Activated naive CD4-positive, alpha-beta T cell treated with Interleukin-2 at 50 U/mL for 16 hours (primary cell): ENCODE measurements around the gene ZBTB7C.
"Not testable (repeated sequence)": the region's sequence is repeated elsewhere in the genome, so short reads cannot be mapped to it uniquely, and the experiment has no call there.

ENCODE experiments used
- DNase-seq: peaks from one replicate; pipeline ENCODE4 v3.0.0-alpha.2; 2020

The ZBTB7C gene

DNA sequence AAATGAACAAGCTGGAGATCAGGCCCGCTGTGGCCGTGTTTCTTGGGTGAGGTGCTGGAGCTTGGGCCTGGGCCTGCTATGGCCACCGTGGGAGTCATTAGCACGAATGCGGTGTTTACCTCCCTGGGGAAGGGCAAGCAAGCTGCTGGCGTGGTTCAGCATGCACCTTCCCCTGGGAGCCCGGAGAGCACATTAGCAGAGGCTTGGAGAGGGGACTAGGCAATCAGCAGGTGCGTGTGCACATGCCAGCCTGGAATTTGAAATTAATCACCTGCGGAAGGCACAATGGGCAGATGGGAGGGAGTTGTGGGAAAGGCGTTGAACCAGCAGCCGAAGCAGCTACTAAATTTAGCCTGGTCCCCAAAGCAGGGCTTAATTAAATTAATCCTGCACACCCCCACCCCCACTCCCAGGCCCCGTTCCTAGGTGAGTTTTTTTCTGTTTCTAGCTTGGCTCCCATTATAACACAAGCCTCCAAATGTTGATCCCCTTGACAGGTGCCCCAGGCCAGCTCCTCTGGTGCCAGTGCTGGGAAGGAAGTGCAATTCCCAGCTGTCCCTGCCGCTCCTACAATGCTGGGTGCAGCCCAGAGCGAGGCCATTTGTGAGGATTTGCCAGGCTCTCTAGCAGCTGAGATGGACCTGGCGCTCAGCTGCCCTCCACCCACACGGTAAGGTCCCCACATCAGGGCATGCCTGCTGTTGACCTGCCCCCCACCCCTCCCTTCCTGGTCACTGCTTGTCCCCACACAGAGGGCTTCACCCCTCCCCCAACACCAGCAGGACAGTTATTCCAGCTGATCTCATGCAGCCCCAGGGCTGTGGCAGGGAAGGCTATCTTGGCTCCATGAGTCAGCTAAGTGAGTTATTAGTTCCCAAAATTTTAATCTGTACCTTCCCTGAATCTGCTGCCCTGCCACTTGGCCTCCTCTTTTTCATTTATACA lies 115.0 kb downstream of the ZBTB7C start:
- DNase-seq, result no peak

DNA sequence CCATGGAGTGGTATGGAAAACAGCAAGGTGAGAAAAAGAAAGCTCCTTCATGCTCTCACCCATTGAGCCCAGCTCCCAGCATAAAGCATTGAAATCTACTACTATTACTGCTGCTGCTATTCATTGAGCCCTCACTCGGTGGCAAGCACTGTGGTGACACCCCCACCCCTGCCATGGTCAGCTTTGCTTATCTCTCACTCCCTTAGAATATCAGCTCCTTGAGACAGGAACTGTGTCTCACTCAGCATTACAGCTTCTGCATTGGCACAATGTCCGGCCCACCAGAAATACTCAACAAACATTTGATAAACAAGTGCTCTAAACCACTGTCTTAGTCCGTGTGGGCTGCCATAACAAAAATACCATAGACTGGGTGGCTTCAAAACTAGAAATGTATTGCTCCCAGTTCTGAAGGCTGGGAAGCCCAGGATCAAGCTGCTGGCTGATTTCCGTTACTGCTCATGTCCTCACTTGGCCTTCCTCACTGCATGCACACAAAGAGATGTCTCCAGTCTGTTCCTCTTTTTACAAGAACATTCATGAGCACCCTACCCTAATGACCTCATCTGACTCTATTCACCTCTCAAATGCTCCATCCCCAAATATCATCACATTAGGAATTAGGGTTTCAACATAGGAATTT lies 116.3 kb downstream of the ZBTB7C start:
- no peak for DNase-seq

GRCh38 chr18:48292229-48292628 lies 117.0 kb downstream of the ZBTB7C start:
- DNase-seq, result no peak

DNA sequence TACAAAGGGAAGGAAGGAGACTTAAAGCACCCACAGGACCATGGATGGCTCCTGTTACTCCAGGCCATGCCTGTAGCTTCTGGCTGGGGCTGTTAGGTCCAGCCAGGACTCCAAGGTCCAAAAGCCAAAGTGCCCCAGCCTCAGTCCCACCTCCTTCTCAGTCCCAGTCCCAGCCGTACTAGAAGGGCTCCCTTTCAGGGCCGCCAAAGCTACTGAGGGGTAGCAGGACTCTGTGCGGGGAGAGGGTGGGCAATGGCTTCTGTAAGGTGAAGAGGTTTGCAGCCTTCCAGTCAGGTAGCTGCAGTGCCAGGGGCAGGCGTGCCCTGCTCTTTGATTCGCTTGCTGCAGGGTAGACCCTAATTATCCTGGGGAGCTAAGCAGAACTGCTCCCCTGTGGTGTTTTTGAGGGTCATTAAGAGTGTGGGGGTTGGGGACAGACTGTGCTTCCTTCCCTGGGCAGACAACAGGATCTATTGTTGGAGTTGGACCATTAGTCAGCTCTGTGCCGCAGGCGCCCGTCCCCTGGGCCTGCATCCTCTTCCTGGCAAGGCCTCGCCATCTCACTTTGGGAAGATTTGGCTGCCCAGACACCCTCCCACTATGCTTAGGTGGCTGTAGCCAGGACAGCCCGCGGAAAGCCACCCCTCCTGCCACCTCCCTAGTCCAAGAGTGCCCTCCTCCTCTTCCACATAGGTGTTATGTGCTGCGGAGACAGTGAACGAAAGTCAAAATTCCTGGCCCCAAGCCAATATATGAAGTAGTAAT lies 118.8 kb downstream of the ZBTB7C start:
- no peak for DNase-seq

- DNase-seq, result no peak
Observed at GRCh38 chr18:48284743-48285142, 124.4 kb downstream of the ZBTB7C start.

- not testable (repeated sequence) for DNase-seq
Observed at GRCh38 chr18:48284011-48284410, 125.2 kb downstream of the ZBTB7C start.

GRCh38 chr18:48281460-48281859 lies 127.7 kb downstream of the ZBTB7C start:
- DNase-seq, result not testable (repeated sequence)

- DNase-seq, result no peak
Observed at GRCh38 chr18:48279312-48279711, 129.9 kb downstream of the ZBTB7C start.

DNA sequence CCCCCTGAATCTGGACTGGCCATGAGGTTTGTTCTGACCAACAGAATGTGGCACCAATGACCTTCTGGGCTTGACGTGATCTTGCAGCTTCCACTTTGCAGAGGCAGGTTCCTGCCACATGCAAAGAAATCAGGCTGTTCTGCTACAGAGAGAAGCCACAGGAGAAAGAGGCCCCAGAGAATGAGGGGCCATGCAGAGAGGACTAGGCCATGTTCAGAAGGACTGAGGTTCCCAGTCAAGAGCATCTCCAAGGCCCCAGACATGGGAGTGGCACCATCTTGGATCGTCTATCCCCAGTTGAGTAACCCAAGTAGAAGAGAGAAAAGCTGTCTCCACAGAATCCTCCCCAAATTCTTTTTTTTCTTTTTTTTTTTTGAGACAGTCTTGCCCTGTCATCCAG lies 131.1 kb downstream of the ZBTB7C start:
- no peak for DNase-seq

DNA sequence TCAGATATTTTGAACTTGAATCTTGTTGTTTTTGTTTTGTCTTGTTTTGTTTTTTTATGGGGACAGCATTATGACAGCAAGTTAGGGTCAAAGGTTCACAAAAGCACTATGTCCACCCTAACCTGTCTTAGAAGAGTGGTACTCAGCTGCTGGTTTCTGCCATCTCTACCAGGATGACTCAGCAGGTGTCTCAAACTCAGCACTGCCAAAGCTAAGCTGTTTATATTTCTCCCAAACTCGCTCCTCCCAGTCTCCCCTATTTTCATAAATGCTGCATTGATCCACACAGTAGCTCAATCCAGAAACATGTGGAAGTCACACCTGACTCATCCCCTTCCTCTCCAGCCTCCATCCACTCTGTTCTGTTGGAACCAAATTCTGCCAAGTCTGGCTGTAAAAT lies 134.9 kb downstream of the ZBTB7C start:
- DNase-seq, result no peak

DNA sequence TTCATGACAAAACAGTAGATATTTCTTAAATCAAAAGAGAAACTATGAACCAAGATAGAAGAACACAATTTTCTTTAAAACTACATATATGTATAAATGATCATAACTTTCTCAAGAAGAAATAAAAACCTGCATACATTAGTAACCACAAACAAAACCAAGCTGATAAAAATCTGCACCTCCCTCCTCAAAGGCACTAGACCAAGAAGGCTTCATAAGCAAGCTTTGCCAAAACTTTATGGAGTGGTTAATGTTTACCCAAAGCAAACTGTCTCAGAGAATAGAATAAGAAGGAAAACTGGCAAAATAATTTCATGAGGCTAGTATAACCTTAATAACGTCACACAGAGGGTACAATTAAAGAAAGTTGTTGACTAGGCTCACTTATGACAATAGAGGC lies 138.3 kb downstream of the ZBTB7C start:
- DNase-seq, result no peak

GRCh38 chr18:48265328-48265727 lies 143.9 kb downstream of the ZBTB7C start:
- DNase-seq, result no peak

DNA sequence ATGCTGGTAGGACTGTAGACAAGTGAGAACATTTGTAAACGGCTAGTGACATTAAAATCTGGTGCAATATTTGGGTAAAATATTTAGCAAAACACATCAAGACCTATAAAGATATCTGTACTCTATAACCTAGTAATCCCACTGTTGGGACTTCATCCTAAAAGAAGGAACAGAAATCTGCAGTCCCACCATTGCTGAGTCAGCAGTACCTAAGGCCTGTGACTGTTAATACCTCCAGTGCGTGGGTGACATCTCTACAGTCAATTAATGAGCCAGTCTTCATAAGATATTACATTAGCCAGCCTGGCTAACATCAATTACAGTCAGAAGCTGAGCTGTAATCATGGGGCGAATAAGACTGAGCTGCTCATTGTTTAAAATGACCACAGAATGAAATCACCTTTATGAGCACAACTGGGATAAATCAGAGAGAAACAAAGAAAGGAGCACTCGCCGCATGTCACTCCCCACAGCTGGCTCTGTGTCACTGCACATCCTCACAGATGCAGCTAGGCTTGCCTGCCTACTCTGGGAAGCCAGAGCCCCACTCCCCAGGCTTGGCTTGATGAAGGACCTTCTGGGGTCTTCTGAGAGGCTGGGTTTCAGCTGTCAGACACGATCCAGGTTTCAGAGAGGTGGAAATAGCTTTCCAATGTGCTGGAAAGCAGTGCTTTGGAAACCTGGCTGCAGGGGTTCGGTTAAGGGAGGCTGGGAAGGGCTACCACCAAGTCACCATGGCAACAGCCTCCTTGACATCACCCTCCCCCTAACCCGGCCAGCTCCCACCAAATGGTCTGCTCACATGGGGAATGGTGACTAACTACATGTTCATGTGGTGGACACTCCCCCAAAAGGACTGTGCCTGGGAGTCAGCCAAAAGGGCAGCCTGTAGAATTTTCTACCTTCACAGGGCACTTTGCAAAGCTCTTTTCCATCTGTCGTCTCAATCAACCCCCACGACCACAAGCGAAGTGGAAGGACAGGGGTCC lies 145.0 kb downstream of the ZBTB7C start:
- no peak for DNase-seq

- no peak for DNase-seq
Observed at GRCh38 chr18:48263192-48263853, 145.9 kb downstream of the ZBTB7C start.

DNA sequence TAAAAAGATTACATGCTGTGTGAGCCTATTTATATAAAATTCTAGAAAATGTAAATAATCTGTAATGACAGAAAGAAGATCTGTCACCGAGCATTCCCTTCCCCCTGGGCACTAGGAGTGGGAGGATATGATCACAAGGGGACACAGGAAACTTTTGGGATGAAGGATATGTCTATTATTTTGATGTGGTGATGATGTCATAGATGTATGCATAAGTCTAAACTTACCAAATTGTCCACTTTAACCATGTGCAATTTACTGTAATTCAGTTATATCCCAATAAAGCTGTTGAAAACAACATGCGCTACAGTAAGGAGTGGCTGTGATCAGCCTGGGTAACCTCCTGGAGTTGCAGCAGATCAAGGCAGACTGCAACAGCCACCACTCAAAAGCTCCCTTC lies 148.9 kb downstream of the ZBTB7C start:
- no peak for DNase-seq

DNA sequence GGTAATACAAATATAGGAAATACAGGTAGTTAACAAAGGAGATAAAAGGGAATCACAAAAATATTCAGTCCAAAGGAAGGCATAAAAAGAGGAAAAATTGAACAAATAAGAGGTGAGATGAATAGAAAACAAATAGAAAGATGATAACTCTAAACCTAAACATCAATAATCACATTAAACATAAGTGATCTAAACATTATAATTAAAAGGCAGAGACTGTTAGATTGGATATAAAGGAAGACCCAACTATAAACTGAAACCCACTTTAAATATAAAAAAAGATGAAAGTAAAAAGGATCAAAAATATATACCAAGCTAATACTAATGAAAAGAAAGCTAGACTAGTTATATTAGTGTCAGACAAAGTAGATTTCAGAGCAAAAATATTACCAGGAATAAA lies 152.3 kb downstream of the ZBTB7C start:
- DNase-seq, result no peak

- DNase-seq, result no peak
Observed at GRCh38 chr18:48254077-48254602, 155.0 kb downstream of the ZBTB7C start.

- no peak for DNase-seq
Observed at GRCh38 chr18:48252525-48252924, 156.7 kb downstream of the ZBTB7C start.

DNA sequence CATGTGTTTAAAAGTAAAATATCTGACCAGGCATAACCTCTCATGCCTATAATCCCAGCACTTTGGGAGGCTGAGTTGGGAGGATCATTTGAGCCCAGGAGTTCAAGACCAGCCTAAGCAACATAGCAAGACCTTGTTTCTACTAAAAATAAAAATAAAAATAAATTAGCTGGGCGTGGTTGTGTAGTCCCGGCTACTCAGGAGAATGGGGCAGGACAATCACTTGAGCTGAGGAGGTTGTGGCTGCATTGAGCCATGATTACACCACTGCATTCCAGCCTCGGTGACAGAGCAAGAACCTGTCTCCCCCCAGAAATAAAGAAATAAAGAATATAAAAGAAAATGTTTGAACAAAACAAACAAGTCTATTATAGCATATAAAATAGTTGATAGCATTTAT lies 158.3 kb downstream of the ZBTB7C start:
- no peak for DNase-seq

DNA sequence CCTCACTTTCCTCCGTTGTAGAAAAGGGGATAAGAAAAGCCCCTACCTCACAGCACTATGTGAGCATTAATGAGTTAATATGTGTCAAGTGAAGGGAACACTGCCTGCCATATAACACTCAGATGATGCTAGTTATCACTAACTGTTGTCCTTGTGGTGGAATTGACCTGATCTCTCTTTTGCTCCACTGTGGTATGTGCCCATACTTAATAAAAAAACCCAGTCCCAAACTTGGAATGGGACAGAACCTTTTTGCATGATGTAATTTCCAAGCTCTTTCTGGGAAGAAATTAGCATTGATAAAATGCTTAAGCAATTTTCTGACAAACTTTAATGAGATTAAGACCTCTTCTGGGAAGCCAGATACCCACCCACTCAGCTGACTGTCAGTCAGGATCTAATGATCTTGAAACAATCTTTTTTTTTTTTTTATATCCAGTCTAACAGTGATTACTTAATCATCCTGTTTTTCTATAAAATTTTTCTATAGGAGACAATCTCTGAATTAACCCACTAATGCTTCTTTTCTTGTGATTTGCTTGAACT lies 158.7 kb downstream of the ZBTB7C start:
- no peak for DNase-seq

- DNase-seq, result no peak
Observed at GRCh38 chr18:48249854-48250253, 159.3 kb downstream of the ZBTB7C start.
